ENCODE results near the gene COPG1.

- TF ChIP-seq, protein P1, sequence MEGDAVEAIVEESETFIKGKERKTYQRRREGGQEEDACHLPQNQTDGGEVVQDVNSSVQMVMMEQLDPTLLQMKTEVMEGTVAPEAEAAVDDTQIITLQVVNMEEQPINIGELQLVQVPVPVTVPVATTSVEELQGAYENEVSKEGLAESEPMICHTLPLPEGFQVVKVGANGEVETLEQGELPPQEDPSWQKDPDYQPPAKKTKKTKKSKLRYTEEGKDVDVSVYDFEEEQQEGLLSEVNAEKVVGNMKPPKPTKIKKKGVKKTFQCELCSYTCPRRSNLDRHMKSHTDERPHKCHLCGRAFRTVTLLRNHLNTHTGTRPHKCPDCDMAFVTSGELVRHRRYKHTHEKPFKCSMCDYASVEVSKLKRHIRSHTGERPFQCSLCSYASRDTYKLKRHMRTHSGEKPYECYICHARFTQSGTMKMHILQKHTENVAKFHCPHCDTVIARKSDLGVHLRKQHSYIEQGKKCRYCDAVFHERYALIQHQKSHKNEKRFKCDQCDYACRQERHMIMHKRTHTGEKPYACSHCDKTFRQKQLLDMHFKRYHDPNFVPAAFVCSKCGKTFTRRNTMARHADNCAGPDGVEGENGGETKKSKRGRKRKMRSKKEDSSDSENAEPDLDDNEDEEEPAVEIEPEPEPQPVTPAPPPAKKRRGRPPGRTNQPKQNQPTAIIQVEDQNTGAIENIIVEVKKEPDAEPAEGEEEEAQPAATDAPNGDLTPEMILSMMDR (IDR thresholded peaks at IDR 0.05): no peak
- TF ChIP-seq POLR2A (IDR thresholded peaks at IDR 0.05; ENCODE audit: low read depth): no peak
- no peak for TF ChIP-seq EP300 (IDR thresholded peaks at IDR 0.05)
Observed at GRCh38 chr3:129295286-129295685, 45.9 kb downstream of the COPG1 start.
